HG03432 (cell line): ENCODE measurements around the gene COG6.

Source experiments
- ATAC-seq: cut with Tn5 transposase; IDR thresholded peaks from one replicate; pipeline ENCODE4 v1.9.1; 2021; ENCODE audit warnings: mild to moderate bottlenecking, moderate library complexity; ENCODE audit not compliant: unreplicated experiment

The COG6 gene

GRCh38 chr13:39767791-39768517 lies 112.5 kb downstream of the COG6 start:
- peak; percentile 52 for ATAC-seq

DNA sequence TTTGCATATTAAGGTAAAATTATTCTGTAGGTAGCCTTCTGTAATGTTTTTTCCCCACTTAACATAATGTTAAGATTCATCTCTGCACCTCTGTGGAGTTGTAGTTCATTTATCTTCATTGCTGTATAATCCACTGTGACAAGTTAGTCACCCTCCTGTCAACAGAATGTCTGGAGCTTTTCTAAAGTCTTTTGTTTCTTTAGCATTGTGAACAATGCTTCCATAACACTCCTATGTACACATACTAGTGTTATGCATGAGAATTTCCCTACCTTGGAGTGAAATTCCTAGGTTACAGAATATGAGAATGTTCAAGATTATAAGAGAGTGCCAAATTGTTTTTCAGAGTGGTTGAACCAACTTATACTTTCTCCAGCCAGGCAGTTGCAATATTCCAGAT lies 113.5 kb downstream of the COG6 start:
- ATAC-seq = no peak

DNA sequence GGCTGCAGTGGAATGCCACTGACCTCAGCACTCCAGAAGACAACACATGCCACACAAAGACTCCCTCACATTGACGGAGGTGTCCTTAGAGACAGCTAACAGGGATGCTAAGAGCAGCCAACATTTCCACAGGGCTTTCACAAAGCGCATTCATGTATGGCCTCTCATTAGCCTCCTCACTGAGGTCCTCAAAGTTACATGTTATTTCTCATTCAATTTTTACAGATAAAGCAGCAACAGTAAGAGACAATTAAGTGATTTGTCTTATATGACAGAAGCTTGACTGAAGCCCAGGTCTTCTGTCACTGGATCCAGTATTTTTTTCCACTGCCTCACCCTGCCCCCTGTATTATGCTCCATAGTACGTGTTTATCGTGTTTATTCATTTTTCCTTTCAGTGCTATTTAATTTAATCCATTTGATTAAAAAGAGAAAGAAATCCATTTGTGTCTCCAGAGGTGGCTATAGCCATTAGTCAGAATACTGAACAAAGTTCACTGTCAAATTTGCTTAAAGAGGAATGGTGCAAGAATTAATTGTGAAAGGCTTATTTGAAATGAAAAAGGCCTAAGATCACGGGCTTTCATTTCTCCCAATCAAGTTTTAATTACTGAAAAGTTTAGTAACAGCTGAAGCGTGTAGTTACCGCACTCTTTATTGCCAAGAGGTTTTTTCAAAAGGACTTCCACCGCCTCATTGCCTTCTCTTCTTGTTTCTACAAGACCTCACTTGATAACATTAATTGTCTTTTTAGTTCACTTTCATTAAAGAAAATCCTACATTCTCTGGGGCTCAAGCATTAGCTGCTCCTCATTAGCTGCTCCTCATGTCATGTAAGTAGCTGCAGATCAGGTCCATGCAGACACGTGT lies 115.0 kb downstream of the COG6 start:
- ATAC-seq = no peak

GRCh38 chr13:39773833-39774232 lies 118.4 kb downstream of the COG6 start:
- ATAC-seq = no peak

- ATAC-seq = peak; percentile 79
These were observed 121.0 kb downstream of the COG6 start for GRCh38 chr13:39776439-39776838.

GRCh38 chr13:39777021-39777420 lies 121.6 kb downstream of the COG6 start:
- no peak for ATAC-seq

DNA sequence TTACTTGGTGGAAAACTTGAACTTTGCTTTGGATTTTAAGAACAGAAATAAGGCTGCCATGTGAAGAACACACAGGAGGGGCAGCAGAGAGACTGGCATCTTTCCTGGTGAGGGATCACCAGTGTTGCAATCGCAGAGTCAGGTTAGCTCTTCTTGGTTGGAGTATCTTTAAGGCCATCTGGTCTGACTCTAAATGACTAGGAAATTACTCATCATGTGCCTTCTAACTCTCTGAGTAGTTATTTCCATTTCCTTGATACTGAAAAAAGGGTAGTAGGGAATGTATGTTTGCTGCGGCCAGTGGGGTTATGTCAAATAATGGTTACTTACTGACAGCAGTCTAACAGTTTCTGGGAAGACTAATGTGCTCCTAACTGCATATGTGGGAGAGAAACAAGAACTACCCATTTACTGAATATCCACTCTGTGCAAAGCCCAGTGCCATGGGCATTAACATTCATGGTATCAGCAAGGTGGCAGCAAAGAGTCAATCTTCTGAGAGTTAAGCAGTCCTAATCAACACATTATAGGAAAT lies 122.1 kb downstream of the COG6 start:
- no peak for ATAC-seq

- no peak for ATAC-seq
These were observed 124.1 kb downstream of the COG6 start for GRCh38 chr13:39779337-39780265.

DNA sequence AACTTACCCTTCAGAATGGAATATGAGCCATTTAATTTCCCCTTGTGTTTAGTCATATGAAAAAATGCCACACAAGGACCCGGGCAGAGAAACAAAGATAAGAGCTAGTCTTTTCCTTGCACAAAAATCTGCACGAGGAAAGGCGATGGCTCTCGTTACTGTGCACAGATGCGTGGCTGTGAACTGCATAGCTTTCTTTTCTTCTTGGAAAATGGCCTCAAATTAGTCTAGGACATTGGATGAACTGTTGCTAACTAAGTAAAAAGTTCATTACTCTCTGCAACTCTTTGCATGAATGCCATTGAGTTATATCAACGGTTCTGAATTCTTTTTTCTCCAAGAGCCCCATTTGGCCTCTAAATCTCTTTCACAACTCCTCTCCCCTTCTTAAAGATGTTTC lies 125.2 kb downstream of the COG6 start:
- ATAC-seq = no peak

- no peak for ATAC-seq
These were observed 125.9 kb downstream of the COG6 start for GRCh38 chr13:39781381-39781780.

DNA sequence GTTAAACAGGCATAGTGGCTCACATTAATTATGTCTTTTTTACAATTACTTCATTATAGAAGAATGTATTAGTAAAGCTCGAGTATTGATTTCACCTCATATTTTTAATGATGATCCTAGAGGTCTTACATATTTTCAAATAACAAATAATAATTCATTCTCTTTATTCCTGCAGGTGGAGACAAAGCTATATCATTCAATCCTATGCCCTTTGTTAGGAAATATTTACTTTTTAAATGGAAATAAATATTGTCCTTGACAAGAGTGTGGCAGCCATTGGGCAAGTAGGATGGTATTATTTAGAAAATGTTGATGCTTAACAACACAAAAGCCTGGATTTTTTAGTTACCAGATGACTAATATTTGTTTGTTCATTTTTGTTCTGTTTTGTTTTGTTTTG lies 127.6 kb downstream of the COG6 start:
- no peak for ATAC-seq

DNA sequence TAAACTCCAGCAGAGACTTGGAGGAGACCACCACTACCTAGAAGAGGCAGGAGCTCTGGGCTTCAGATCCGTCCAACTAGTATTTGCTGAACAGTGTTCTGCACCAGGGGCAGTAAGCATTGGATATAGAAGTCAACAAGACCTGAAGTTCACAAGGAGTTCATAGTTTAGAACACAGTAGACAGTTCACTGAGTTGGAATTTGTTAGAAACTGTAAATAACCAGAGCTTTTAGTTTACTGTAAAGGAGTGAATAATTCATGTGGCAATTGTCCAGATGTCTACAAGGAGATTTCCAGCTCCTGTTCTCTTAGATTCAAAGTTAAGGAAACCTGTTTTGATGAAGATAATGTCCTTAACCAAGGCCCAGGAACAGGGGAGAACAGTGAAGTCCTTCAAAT lies 128.9 kb downstream of the COG6 start:
- ATAC-seq = no peak

GRCh38 chr13:39786091-39786490 lies 130.6 kb downstream of the COG6 start:
- ATAC-seq = no peak

DNA sequence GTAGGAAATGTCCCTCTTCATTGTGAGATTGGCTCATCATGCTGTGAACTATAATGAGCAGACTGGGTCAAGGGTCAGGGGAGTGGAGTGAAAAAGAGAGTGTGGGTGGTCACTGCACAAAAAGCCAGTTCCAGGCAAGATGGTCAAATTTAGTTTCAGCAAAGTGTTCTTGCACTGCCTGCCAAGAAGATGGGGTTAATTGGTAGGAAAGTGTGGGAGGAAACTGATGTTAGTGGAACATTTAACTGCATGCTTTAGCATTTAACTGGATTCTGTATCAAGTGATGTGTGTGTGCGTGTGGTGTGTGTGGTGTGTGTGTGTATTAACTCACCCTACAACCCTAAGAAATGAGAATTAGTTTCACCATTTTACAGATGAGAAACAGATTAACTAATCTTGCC lies 131.6 kb downstream of the COG6 start:
- no peak for ATAC-seq

GRCh38 chr13:39788102-39788501 lies 132.6 kb downstream of the COG6 start:
- no peak for ATAC-seq

- ATAC-seq = no peak
These were observed 134.0 kb downstream of the COG6 start for GRCh38 chr13:39789451-39789850.
